ENCODE data around the gene RNF20. TPM values are rescaled to one million over a fixed set of nuclear protein-coding genes. Genes with fewer than 3 reads are reported as not detected.

Gene RNF20
- total RNA-seq, 1 donor from 2014 or later, result 37.0 TPM

- H3K36me3 ChIP-seq, result no peaks in the 10 kb centered on the region
- H3K9me3 Mint-ChIP-seq, result no peaks in the 10 kb centered on the region
- H3K4me3 Mint-ChIP-seq, result no peak overlapping the region
- TF ChIP-seq CTCF (IDR thresholded peaks at IDR 0.05), result no peak
- no peaks in the 10 kb centered on the region for H3K4me1 Mint-ChIP-seq
- H3K36me3 Mint-ChIP-seq, result no peaks in the 10 kb centered on the region
- no peak overlapping the region for H3K4me3 ChIP-seq
- H3F3A ChIP-seq (ENCODE audit: low read depth), result no peaks in the 10 kb centered on the region
- no peaks in the 10 kb centered on the region for H3K9me3 ChIP-seq (ENCODE audit: low read depth)
- peaks cover 11% of the 10 kb centered on the region for H3K4me1 ChIP-seq
- H3K27me3 Mint-ChIP-seq (ENCODE audit: insufficient read depth, low read depth), result no peaks in the 10 kb centered on the region
- H2AFZ ChIP-seq (replicated peaks), result no peak overlapping the region
- no peak for DNase-seq (ENCODE audit: low spot score)
- no peak overlapping the region for H3K27ac Mint-ChIP-seq
- H4K20me1 ChIP-seq (ENCODE audit: low read depth), result no peaks in the 10 kb centered on the region
- H3K9ac ChIP-seq, result no peak overlapping the region
- no peaks in the 10 kb centered on the region for H3K27me3 ChIP-seq
- no peaks in the 10 kb centered on the region for H3K79me2 ChIP-seq (ENCODE audit: low read depth)
- H3K4me2 ChIP-seq, result no peak overlapping the region
- no peak overlapping the region for H3K27ac ChIP-seq
Measured at GRCh38 chr9:101509572-101509971, 24.1 kb upstream of the RNF20 start.

DNA sequence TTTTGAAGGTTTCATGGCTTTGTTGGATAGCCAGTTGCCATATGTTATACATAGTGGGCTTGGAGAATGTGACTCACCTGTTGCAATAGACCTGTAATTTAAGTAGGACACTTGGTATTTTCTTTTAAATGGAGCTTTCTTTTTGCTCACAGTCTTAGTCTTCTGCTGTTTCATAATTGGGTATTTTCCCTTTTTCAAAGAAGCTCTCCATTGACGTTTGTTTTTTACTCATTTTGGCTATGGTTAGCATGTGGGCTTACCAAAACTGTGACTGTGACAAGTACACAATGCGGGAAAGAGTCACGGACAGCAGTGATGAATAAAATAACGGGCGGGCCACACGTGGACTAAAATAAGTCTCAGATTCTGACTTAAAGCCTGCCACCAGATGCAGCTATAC, 23.2 kb upstream of the RNF20 start:
- Histone ChIP-seq H3K9me3 (ENCODE audit: low read depth) (no peaks in the 10 kb centered on the region), H4K20me1 (ENCODE audit: low read depth) (no peaks in the 10 kb centered on the region), H3K27ac (no peak overlapping the region), H3K4me2 (no peak overlapping the region), H3F3A (ENCODE audit: low read depth) (no peaks in the 10 kb centered on the region), H3K27me3 (no peaks in the 10 kb centered on the region), H3K79me2 (ENCODE audit: low read depth) (no peaks in the 10 kb centered on the region), H3K4me3 (no peak overlapping the region), H3K9ac (no peak overlapping the region), H3K4me1 (peaks cover 11% of the 10 kb centered on the region), H3K36me3 (no peaks in the 10 kb centered on the region), H2AFZ (replicated peaks) (no peak overlapping the region)
- Mint-ChIP-seq H3K27ac (no peak overlapping the region), H3K27me3 (ENCODE audit: insufficient read depth, low read depth) (no peaks in the 10 kb centered on the region), H3K36me3 (no peaks in the 10 kb centered on the region), H3K4me3 (no peak overlapping the region), H3K9me3 (no peaks in the 10 kb centered on the region), H3K4me1 (no peaks in the 10 kb centered on the region)
- no peak for TF ChIP-seq CTCF (IDR thresholded peaks at IDR 0.05)
- TF ChIP-seq EZH2 (IDR thresholded peaks at IDR 0.05), result no peak
- TF ChIP-seq EZH2phosphoT487 (IDR thresholded peaks at IDR 0.05), result no peak
- DNase-seq (ENCODE audit: low spot score), result no peak

DNA sequence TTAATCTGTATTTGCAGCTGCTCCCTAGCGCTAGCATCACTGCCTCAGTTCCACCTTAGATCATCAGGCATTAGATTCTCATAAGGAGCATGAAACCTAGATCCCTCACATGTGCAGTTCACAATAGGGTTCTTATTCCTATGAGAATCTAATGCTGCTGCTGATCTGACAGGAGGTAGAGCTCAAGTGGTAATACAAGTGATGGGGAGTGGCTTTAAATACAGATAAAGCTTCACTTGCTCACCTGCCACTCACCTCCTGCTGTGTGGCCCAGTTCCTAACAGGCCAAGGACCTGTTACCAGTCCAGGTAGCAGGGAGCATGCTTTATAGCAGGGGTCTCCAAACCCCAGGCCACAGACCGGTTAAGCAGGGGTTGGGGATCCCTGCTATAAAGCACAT, 22.6 kb upstream of the RNF20 start:
- H3K4me2 ChIP-seq, result no peak overlapping the region
- no peak overlapping the region for H3K4me3 Mint-ChIP-seq
- H3K27me3 Mint-ChIP-seq (ENCODE audit: insufficient read depth, low read depth), result no peaks in the 10 kb centered on the region

More for the DNA sequence above, 22.6 kb upstream of the RNF20 start:
- H3K4me1 Mint-ChIP-seq, result no peaks in the 10 kb centered on the region
- Histone ChIP-seq H4K20me1 (ENCODE audit: low read depth) (no peaks in the 10 kb centered on the region), H3K27me3 (no peaks in the 10 kb centered on the region), H3K27ac (no peak overlapping the region), H3K9ac (no peak overlapping the region), H3K79me2 (ENCODE audit: low read depth) (no peaks in the 10 kb centered on the region), H3K9me3 (ENCODE audit: low read depth) (no peaks in the 10 kb centered on the region), H3F3A (ENCODE audit: low read depth) (no peaks in the 10 kb centered on the region), H3K36me3 (no peaks in the 10 kb centered on the region), H3K4me3 (no peak overlapping the region), H3K4me1 (peaks cover 11% of the 10 kb centered on the region), H2AFZ (replicated peaks) (no peak overlapping the region)
- no peaks in the 10 kb centered on the region for H3K9me3 Mint-ChIP-seq
- no peak overlapping the region for H3K27ac Mint-ChIP-seq
- H3K36me3 Mint-ChIP-seq, result no peaks in the 10 kb centered on the region
- DNase-seq (ENCODE audit: low spot score), result no peak
- TF ChIP-seq EZH2phosphoT487 (IDR thresholded peaks at IDR 0.05) (no peak), EZH2 (IDR thresholded peaks at IDR 0.05) (no peak), CTCF (IDR thresholded peaks at IDR 0.05) (no peak)

Measured in neural progenitor cell (in vitro differentiated cells).